CD4-positive, alpha-beta T cell (primary cell): ENCODE measurements around the gene WDFY2. TPM values are rescaled to one million over a fixed set of nuclear protein-coding genes. Genes with fewer than 3 reads are reported as not detected.

ENCODE experiments used
- ATAC-seq: fragments of 200-7000 bp; cut with Tn5 transposase; one replicate; pipeline ENCODE4 v1.10.0; 2022; ENCODE audit warnings: mild to moderate bottlenecking; ENCODE audit not compliant: poor library complexity
- CTCF ChIA-PET: fragments of 350-600 bp; sonication (Branson Sonifier 250); formaldehyde crosslinking; loops from one replicate; lab custom pipeline; 2021; ENCODE audit warnings: antibody characterized with exemption, inconsistent platforms; lab: Charles Lee
- POLR2A ChIA-PET: fragments of 350-600 bp; sonication (Branson Sonifier 250); formaldehyde crosslinking; loops from one replicate; lab custom pipeline; 2021; ENCODE audit warnings: antibody characterized with exemption, inconsistent platforms; lab: Charles Lee
- DNase-seq, 14 experiments: peaks; one replicate each; pipeline ENCODE4 v3.0.0-alpha.2; 2013 to 2020; ENCODE audit warnings: mixed read lengths in 2 of 14
- H3K27ac ChIP-seq, 2 donors: one replicate each; pipeline versions ENCODE4 v1.5.1 to v1.7.0; 2013; ENCODE audit warnings: low read length in 2 of 2, low read depth in 1 of 2, mild to moderate bottlenecking in 1 of 2
- H3K27me3 ChIP-seq, 2 experiments: 1 replicate in 1 of 2; 2 replicates in 1 of 2; pipeline versions ENCODE4 v1.6.1 to v1.7.0; 2013; ENCODE audit warnings: low read length in 2 of 2, control low read depth in 1 of 2, mild to moderate bottlenecking in 1 of 2, moderate library complexity in 1 of 2; ENCODE audit not compliant: insufficient read depth in 2 of 2, control insufficient read depth in 1 of 2
- H3K36me3 ChIP-seq: one replicate; pipeline ENCODE4 v1.6.1; 2013; ENCODE audit warnings: low read length, control low read depth; ENCODE audit not compliant: insufficient read depth
- H3K4me1 ChIP-seq: one replicate; pipeline ENCODE4 v1.6.1; 2013; ENCODE audit warnings: low read length, control low read depth; ENCODE audit not compliant: insufficient read depth
- H3K4me3 ChIP-seq: one replicate; pipeline ENCODE4 v1.5.1; 2013; ENCODE audit warnings: mild to moderate bottlenecking, low read length, moderate library complexity
- H3K9me3 ChIP-seq, 2 experiments: 1 replicate in 1 of 2; 2 replicates in 1 of 2; pipeline versions ENCODE4 v1.6.1 to v1.7.0; 2013; ENCODE audit warnings: low read length in 2 of 2, mild to moderate bottlenecking in 2 of 2, control low read depth in 1 of 2, moderate library complexity in 1 of 2; ENCODE audit not compliant: control insufficient read depth in 1 of 2, insufficient read depth in 1 of 2
- H3K27ac Mint-ChIP-seq: one replicate; pipeline ENCODE4 v1.8.0; 2020; ENCODE audit warnings: mixed read lengths
- H3K27me3 Mint-ChIP-seq: one replicate; pipeline ENCODE4 v1.8.0; 2021; ENCODE audit warnings: mixed read lengths
- H3K36me3 Mint-ChIP-seq: one replicate; pipeline ENCODE4 v1.8.0; 2021; ENCODE audit warnings: low read depth, mixed read lengths
- H3K4me1 Mint-ChIP-seq: one replicate; pipeline ENCODE4 v1.8.0; 2021; ENCODE audit warnings: low read depth, mixed read lengths
- H3K4me3 Mint-ChIP-seq: one replicate; pipeline ENCODE4 v1.8.0; 2020; ENCODE audit warnings: mild to moderate bottlenecking, mixed read lengths
- H3K9me3 Mint-ChIP-seq: one replicate; pipeline ENCODE4 v1.8.0; 2020; ENCODE audit warnings: mixed read lengths
- CTCF ChIP-seq: fragments of 200-600 bp; IDR thresholded peaks from one replicate; pipeline ENCODE4 v1.8.0; 2022; ENCODE audit warnings: antibody characterized with exemption, mild to moderate bottlenecking
- intact Hi-C, 2 experiments: fragments of 100-400 bp; cut with DNase I in 1 of 2; cut with micrococcal nuclease in 1 of 2; formaldehyde crosslinking; loops; one replicate each; pipeline versions ENCODE4 v1.15.1 to v1.9.0; 2023 to 2025; cut with DNase I, micrococcal nuclease
- total RNA-seq, 174 experiments: library from RNA in 2 of 174; stranded (reverse) in 2 of 174; gene quantifications; one replicate each; pipeline ENCODE4 v1.2.3 and lab custom pipeline; 2021 to 2026

WDFY2 gene
- total RNA-seq, 2 experiments from 2014 or later = 21.4 to 21.9 TPM

GRCh38 chr13:51773515-51773914, 189.3 kb downstream of the WDFY2 start:
- intact Hi-C loops = no loop called here
- no peak overlapping the region for H3K27ac Mint-ChIP-seq
- no peaks in the 10 kb centered on the region for H3K9me3 Mint-ChIP-seq
- Histone ChIP-seq H3K9me3 (no peaks in the 10 kb centered on the region), H3K4me3 (no peak overlapping the region), H3K27me3 (no peaks in the 10 kb centered on the region), H3K4me1 (no peaks in the 10 kb centered on the region), H3K27ac (no peak overlapping the region), H3K36me3 (peaks cover 26% of the 10 kb centered on the region)
- ChIA-PET POLR2A (no interaction called here), CTCF (no interaction called here)
- no peak for DNase-seq
- H3K4me3 Mint-ChIP-seq = no peak overlapping the region
- no peak for TF ChIP-seq CTCF
- no peak for ATAC-seq
- H3K36me3 Mint-ChIP-seq = peaks cover 33% of the 10 kb centered on the region
- H3K4me1 Mint-ChIP-seq = no peaks in the 10 kb centered on the region
- no peaks in the 10 kb centered on the region for H3K27me3 Mint-ChIP-seq

- POLR2A ChIA-PET = no interaction called here
- Mint-ChIP-seq H3K27ac (no peak overlapping the region), H3K36me3 (peaks cover 23% of the 10 kb centered on the region), H3K27me3 (no peaks in the 10 kb centered on the region), H3K4me1 (no peaks in the 10 kb centered on the region), H3K9me3 (no peaks in the 10 kb centered on the region), H3K4me3 (no peak overlapping the region)
- ATAC-seq (no peak), DNase-seq (no peak)
- CTCF ChIA-PET = no interaction called here
- peaks cover 20% of the 10 kb centered on the region for H3K36me3 ChIP-seq
- H3K27ac ChIP-seq = no peak overlapping the region
- no peaks in the 10 kb centered on the region for H3K4me1 ChIP-seq
- TF ChIP-seq CTCF = no peak
- no peaks in the 10 kb centered on the region for H3K9me3 ChIP-seq
- no peak overlapping the region for H3K4me3 ChIP-seq
- intact Hi-C loops = no loop called here
- H3K27me3 ChIP-seq = no peaks in the 10 kb centered on the region
Observed at GRCh38 chr13:51776179-51776578, 191.9 kb downstream of the WDFY2 start.

- peaks cover 11% of the 10 kb centered on the region for H3K36me3 Mint-ChIP-seq
- ATAC-seq (no peak), DNase-seq (no peak)
- H3K27ac Mint-ChIP-seq = no peak overlapping the region
- no peaks in the 10 kb centered on the region for H3K27me3 Mint-ChIP-seq
- no peaks in the 10 kb centered on the region for H3K4me1 Mint-ChIP-seq
- no peak overlapping the region for H3K4me3 Mint-ChIP-seq
- POLR2A ChIA-PET = no interaction called here
- H3K27me3 ChIP-seq = no peaks in the 10 kb centered on the region
- CTCF ChIA-PET = no interaction called here
- intact Hi-C loops = no loop called here
- peaks cover 9% of the 10 kb centered on the region for H3K36me3 ChIP-seq
- H3K9me3 ChIP-seq = no peaks in the 10 kb centered on the region
- H3K27ac ChIP-seq = no peak overlapping the region
- H3K4me1 ChIP-seq = no peaks in the 10 kb centered on the region
- H3K9me3 Mint-ChIP-seq = no peaks in the 10 kb centered on the region
- TF ChIP-seq CTCF = no peak
- no peak overlapping the region for H3K4me3 ChIP-seq
Observed at GRCh38 chr13:51777921-51778320, 193.7 kb downstream of the WDFY2 start.
